HepG2 (cell line): ENCODE measurements around the gene GSTM2. TPM values are rescaled to one million over a fixed set of nuclear protein-coding genes. Genes with fewer than 3 reads are reported as not detected.

Source experiments
- ETV5 ChIP-seq: IDR thresholded peaks from 2 replicates; pipeline ENCODE4 v1.6.1; 2018; ENCODE audit warnings: missing biosample characterization, missing genetic modification reagents, inconsistent platforms, borderline replicate concordance
- RFX5 ChIP-seq: IDR thresholded peaks from 2 replicates; pipeline ENCODE4 v1.6.1; 2011; ENCODE audit warnings: low read depth, low read length, improper control_type of control experiment
- ZBTB40 ChIP-seq, 2 experiments: fragments of 450-650 bp in 1 of 2; sonication (generic) in 1 of 2; formaldehyde crosslinking in 1 of 2; IDR thresholded peaks; 2 replicates each; pipeline versions ENCODE4 v1.6.1 to v1.8.0; 2016 to 2022; ENCODE audit warnings: antibody characterized with exemption in 1 of 2, mild to moderate bottlenecking in 1 of 2, missing genetic modification reagents in 1 of 2
- ZHX1 ChIP-seq: sonication (generic); formaldehyde crosslinking; IDR thresholded peaks from 2 replicates; pipeline ENCODE4 v1.8.1; 2022; ENCODE audit warnings: low read depth, mild to moderate bottlenecking, missing genetic modification reagents
- ZNF609 ChIP-seq: sonication (generic); formaldehyde crosslinking; IDR thresholded peaks from 2 replicates; pipeline ENCODE4 v1.4.0; 2020; ENCODE audit warnings: mild to moderate bottlenecking, missing genetic modification reagents, borderline replicate concordance
- ZNF773 ChIP-seq: sonication (generic); formaldehyde crosslinking; IDR thresholded peaks from 2 replicates; pipeline ENCODE4 v1.4.0; 2020; ENCODE audit warnings: missing genetic modification reagents, borderline replicate concordance
- ZNF784 ChIP-seq: sonication (generic); formaldehyde crosslinking; IDR thresholded peaks from 2 replicates; pipeline ENCODE4 v1.5.1; 2020; ENCODE audit warnings: missing genetic modification reagents, mild to moderate bottlenecking, borderline replicate concordance
- polyA plus RNA-seq, 8 experiments: library from polyadenylated mRNA; depleted of rRNA in 3 of 8; stranded (reverse) in 7 of 8; unstranded in 1 of 8; fragments of >200 nt; fragmentation: Illumina TruSeq in 4 of 8; extraction: Trizol in 4 of 8; gene quantifications; 2 replicates each; pipeline versions ENCODE4 v1.2.1 to v1.2.3, GENCODE V29; 2011 to 2016; ENCODE audit warnings: low read depth in 4 of 8, missing spikeins in 1 of 8, mixed read lengths in 1 of 8; ENCODE audit not compliant: insufficient read depth in 1 of 8
- total RNA-seq, 5 experiments: library from RNA; depleted of rRNA; stranded (reverse); fragments of >200 nt; fragmentation: Illumina TruSeq; extraction: Trizol; gene quantifications; 2 replicates each; pipeline ENCODE4 v1.2.3, GENCODE V29; 2016; ENCODE audit warnings: low read depth in 1 of 5

Gene GSTM2
- total and polyA plus RNA-seq, 2 of the 13 experiments (the other 11 are each of a cell fraction or from before 2014, with no cell fraction given): 7.0 to 15.0 TPM

GRCh38 chr1:109618661-109619575, 48.9 kb upstream of the GSTM2 start (continued):
- TF ChIP-seq ZBTB40 (IDR thresholded peaks at IDR 0.05) (no peak), ZBTB40 (CRISPR knock-in tag; IDR thresholded peaks at IDR 0.05) (no peak), ZNF784 (no peak), RFX5 (no peak), ZNF773 (CRISPR knock-in tag) (no peak), ZNF609 (peak; percentile 78; the same call in 1 of the 2 replicates), ZHX1 (CRISPR knock-in tag) (no peak), ETV5 (CRISPR knock-in tag) (no peak; the same call in 1 of the 2 replicates)
